DMS53 treated with DMSO at 0.1 percent for 48 hours (cell line): ENCODE data around the gene HIPK2.

Source experiments
- DNase-seq: peaks from one replicate; lab custom pipeline; 2025; ENCODE audit not compliant: unreplicated experiment; lab: John Stamatoyannopoulos, UW

The HIPK2 gene

GRCh38 chr7:139777948-139778841 lies at the start of gene HIPK2:
Gene HIPK2 (minus strand): TSS chr7:139777998. CDS start chr7:139777623, 375 bp downstream.
- peak; percentile 42 for DNase-seq

GRCh38 chr7:139827042-139827441 lies 49.2 kb upstream of the HIPK2 start:
- DNase-seq = no peak

- DNase-seq = no peak
These were observed 48.0 kb upstream of the HIPK2 start for GRCh38 chr7:139825666-139826290.

DNA sequence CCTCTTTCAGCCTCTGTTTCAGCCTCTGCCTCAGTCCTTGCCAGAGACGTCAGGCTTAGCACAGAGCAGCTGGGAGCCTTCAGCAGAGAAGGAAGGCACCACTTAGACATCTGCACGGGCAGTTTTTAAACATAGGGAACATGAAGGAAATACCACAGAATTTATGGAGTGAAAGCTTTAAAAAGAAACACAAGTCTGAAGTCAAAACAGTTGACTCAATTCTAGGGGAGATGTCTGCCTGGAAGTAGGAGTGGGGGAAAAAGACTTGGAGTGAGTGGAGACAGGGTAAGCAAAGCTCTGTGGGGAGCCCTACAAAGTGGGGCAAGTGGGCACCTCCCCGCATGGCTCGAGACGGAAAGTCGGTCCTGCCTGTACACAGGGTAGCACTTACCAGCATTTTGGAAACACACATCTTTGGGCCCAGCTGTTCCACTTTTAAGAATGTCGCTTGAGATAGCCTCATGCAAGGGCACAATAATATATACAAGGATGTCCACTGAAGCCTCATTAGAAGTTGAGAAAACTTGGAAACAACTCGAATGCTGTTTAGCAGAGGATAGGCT lies 46.2 kb upstream of the HIPK2 start:
- no peak for DNase-seq

GRCh38 chr7:139822855-139823254 lies 45.1 kb upstream of the HIPK2 start:
- DNase-seq = no peak

GRCh38 chr7:139821349-139822105 lies 43.7 kb upstream of the HIPK2 start:
- DNase-seq = no peak

GRCh38 chr7:139820089-139820488 lies 42.3 kb upstream of the HIPK2 start:
- DNase-seq = no peak

DNA sequence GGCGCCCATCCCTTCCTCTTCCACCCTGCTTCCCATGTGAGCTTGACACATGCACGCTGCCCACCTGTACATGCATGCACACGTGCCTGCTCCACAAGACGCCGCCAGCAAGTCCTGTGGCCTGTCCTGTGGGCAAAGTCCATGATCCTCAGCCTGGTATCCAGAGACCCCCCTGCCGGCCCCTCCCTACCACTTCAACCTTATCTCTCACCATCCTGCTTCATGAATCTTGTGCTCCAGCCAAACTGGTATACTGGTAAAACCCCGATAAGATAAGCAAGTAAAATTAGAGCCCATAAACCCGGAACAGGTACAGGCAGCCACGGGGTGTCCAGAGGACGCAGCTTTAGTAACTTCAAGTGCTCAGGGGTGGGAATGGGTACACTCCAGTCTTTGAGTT lies 39.5 kb upstream of the HIPK2 start:
- DNase-seq = no peak

GRCh38 chr7:139813689-139814088 lies 35.9 kb upstream of the HIPK2 start:
- DNase-seq = no peak

- no peak for DNase-seq
These were observed 35.4 kb upstream of the HIPK2 start for GRCh38 chr7:139813151-139813550.

DNA sequence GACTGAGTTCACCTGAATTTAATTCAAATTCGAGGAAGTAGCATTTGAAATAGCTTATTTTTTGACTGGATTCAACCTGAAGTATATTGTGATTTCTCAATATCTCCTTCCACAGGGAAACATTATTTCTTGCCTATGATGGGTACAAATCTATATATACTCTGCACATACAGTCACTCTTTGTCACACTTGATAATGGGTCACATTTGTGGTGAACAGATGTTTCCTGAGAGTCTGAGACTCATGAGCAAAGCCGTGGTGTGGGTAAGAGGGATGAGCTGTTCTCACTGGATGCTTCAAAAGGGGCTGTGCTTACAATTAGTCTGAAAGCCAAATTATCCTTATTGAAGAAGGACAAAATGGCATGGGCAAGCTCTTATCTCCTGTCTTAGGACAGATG lies 33.3 kb upstream of the HIPK2 start:
- no peak for DNase-seq

DNA sequence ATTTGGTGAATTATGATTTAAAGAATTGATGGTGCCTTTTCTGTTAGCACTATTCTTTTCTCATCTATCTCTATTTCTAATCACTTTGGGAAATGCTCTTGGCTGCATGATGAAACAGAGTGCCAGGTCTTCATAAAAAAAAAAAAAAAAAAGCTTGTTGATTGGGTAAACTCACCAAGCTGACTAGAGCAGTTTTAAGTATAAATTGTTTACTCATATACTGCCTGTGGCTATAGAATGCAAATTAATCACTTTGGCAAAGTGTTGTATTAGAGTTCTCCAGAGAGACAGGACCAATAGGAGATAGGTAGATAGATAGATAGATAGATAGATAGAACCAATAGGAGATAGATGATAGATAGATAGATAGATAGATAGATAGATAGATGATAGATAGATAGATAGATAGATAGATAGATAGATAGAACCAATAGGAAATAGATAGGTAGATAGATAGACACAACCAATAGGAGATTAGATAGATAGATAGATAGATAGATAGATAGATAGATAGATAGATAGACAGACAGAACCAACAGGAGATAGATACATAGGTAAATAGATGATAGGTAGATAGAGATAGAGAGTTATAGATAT lies 31.1 kb upstream of the HIPK2 start:
- DNase-seq = no peak

- peak; percentile 52 for DNase-seq
These were observed 30.6 kb upstream of the HIPK2 start for GRCh38 chr7:139808427-139808826.

- DNase-seq = no peak
These were observed 29.2 kb upstream of the HIPK2 start for GRCh38 chr7:139807009-139807408.

DNA sequence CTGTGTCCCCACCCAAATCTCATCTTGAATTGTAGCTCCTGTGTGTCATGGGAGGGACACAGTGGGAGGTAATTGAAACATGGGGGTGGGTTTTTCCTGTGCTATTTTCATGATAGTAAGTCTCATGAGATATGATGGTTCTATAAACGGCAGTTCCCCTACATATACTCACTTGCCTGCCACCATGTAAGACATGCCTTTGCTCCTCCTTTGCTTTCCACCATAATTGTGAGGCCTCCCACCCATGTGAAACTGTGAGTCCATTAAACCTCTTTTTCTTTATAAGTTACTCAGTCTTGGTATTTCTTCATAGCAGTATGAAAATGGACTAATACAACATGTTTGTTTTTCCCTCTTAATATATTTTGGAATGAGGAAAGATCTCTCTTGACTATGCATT lies 26.8 kb upstream of the HIPK2 start:
- DNase-seq = no peak

DNA sequence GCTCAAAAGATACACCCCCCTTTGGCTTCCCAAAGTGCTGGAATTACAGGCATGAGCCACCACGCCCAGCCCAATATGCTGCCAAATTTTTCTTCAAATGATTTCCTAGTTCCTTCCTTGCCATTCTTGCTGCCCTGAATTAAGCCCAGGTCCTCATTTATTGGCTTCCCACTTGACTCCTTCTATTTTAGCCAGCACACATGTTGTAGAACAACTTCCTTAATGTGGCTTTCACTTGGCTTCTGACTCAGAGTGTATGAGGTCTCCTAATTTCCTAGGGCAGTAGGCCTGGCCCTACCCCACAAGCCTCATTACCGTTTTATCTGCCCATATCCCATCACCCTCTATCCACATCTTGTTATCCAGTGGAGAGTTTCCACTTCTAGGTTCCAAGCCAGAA lies 21.8 kb upstream of the HIPK2 start:
- DNase-seq = no peak

- DNase-seq = no peak
These were observed 21.1 kb upstream of the HIPK2 start for GRCh38 chr7:139798892-139799291.

DNA sequence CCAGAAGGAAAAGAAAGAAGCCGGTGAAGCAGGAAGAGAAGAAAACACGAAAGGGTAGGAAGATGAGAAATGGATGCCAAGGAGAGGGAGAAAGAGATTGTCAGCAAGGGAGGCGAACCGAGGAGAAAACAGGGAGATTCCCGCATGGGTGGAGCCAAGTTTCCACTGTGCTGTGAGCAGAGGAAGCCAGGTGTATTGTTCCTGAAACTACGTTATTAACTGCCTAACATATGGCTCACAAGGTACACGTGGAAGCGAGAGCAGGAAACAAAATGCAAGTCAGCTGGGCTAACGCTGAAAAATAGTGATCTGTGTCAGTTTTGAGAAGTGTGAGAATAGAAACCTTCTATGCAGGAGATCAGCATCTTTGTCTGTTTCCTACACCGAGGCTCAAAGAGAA lies 20.4 kb upstream of the HIPK2 start:
- DNase-seq = peak; percentile 62

GRCh38 chr7:139797607-139798006 lies 19.8 kb upstream of the HIPK2 start:
- DNase-seq = no peak

GRCh38 chr7:139791316-139791715 lies 13.5 kb upstream of the HIPK2 start:
- DNase-seq = no peak

GRCh38 chr7:139784648-139785047 lies 6.8 kb upstream of the HIPK2 start:
- no peak for DNase-seq
